H1 (cell line): ENCODE measurements around the gene KRT23. TPM values are rescaled to one million over a fixed set of nuclear protein-coding genes. Genes with fewer than 3 reads are reported as not detected.

Experiments
- CTCF ChIA-PET: fragments of 300-600 bp; sonication (Branson Sonifier 250); formaldehyde crosslinking; loops from one replicate; lab custom pipeline; 2021; ENCODE audit not compliant: partially characterized antibody; lab: Charles Lee
- POLR2A ChIA-PET: fragments of 300-600 bp; sonication (Branson Sonifier 250); formaldehyde crosslinking; loops from one replicate; lab custom pipeline; 2021; ENCODE audit warnings: inconsistent platforms; ENCODE audit not compliant: partially characterized antibody; lab: Charles Lee
- DNase-seq, 2 experiments: peaks; one replicate each; pipeline versions ENCODE4 v3.0.0 to v3.0.0-alpha.2; 2010 to 2022; ENCODE audit warnings: low spot score in 2 of 2, low read depth in 1 of 2, mixed read lengths in 1 of 2
- FAIRE-seq: peaks from 2 replicates; lab custom pipeline; 2011; peaks lifted over from hg19 to GRCh38; lab: Jason Lieb, UNC
- H2AFZ ChIP-seq: 2 replicates; pipeline ENCODE4 v1.8.1; 2012; ENCODE audit warnings: low read length, inconsistent platforms
- H2AK5ac ChIP-seq: 2 replicates; pipeline ENCODE4 v1.6.1; 2013; ENCODE audit warnings: low read depth, low read length
- H2BK120ac ChIP-seq: replicated peaks from 2 replicates; pipeline ENCODE3; 2013; ENCODE audit warnings: low read depth, low read length, inconsistent platforms
- H2BK12ac ChIP-seq: 2 replicates; pipeline ENCODE4 v1.6.1; 2013; ENCODE audit warnings: low read depth, low read length
- H2BK15ac ChIP-seq: 2 replicates; pipeline ENCODE4 v1.6.1; 2013; ENCODE audit warnings: low read length
- H2BK20ac ChIP-seq: 2 replicates; pipeline ENCODE4 v1.6.1; 2013; ENCODE audit warnings: low read length
- H2BK5ac ChIP-seq: 2 replicates; pipeline ENCODE4 v1.6.1; 2013; ENCODE audit warnings: low read depth, low read length
- H3K14ac ChIP-seq: 2 replicates; pipeline ENCODE4 v1.6.1; 2013; ENCODE audit warnings: inconsistent platforms; ENCODE audit not compliant: insufficient read length
- H3K18ac ChIP-seq: 2 replicates; pipeline ENCODE4 v1.6.1; 2013; ENCODE audit warnings: low read length; ENCODE audit errors: extremely low read depth
- H3K23ac ChIP-seq: 2 replicates; pipeline ENCODE4 v1.6.1; 2013; ENCODE audit warnings: inconsistent platforms; ENCODE audit not compliant: insufficient read length
- H3K23me2 ChIP-seq: 2 replicates; pipeline ENCODE4 v1.6.1; 2013; ENCODE audit warnings: low read depth, low read length
- H3K27ac ChIP-seq: 2 replicates; pipeline ENCODE4 v1.6.1; 2011; ENCODE audit warnings: low read depth, low read length, inconsistent platforms
- H3K27me3 ChIP-seq, 4 experiments: replicated peaks in 1 of 4; 1 replicate in 1 of 4; 2 replicates in 3 of 4; pipeline versions ENCODE4 v1.6.1 to v1.8.1; 2011 to 2013; ENCODE audit warnings: low read length in 3 of 4, mild to moderate bottlenecking in 3 of 4, inconsistent platforms in 2 of 4, mixed read lengths in 2 of 4, moderate library complexity in 1 of 4; ENCODE audit not compliant: control insufficient read depth in 3 of 4, insufficient read depth in 3 of 4; ENCODE audit errors: extremely low read depth in 1 of 4
- H3K36me3 ChIP-seq, 4 experiments: 2 replicates each; pipeline versions ENCODE4 v1.6.1 to v1.8.1; 2011 to 2013; ENCODE audit warnings: mild to moderate bottlenecking in 4 of 4, low read length in 3 of 4, moderate library complexity in 2 of 4, control low read depth in 1 of 4, inconsistent platforms in 1 of 4; ENCODE audit not compliant: insufficient read depth in 4 of 4, control insufficient read depth in 2 of 4
- H3K4ac ChIP-seq: replicated peaks from 2 replicates; pipeline ENCODE3; 2013; ENCODE audit warnings: low read length, low read depth, mixed read lengths, inconsistent platforms; ENCODE audit not compliant: insufficient read length
- H3K4me1 ChIP-seq, 4 experiments: replicated peaks in 1 of 4; 1 replicate in 1 of 4; 2 replicates in 3 of 4; pipeline versions ENCODE4 v1.6.1 to v1.8.1; 2011 to 2013; ENCODE audit warnings: low read length in 3 of 4, inconsistent platforms in 2 of 4, mixed read lengths in 1 of 4; ENCODE audit not compliant: insufficient read depth in 4 of 4, control insufficient read depth in 3 of 4
- H3K4me2 ChIP-seq, 2 experiments: 2 replicates each; pipeline versions ENCODE4 v1.6.1 to v1.8.1; 2011 to 2013; ENCODE audit warnings: low read depth in 2 of 2, low read length in 2 of 2, control low read depth in 1 of 2, inconsistent platforms in 1 of 2, mild to moderate bottlenecking in 1 of 2; ENCODE audit not compliant: insufficient read depth in 1 of 2
- H3K4me3 ChIP-seq, 4 experiments: fragments of 200-600, 300-600 bp in 1 of 4; sonication (generic), shearing (Covaris generic), sonication (Bioruptor Twin) in 1 of 4; 2 replicates each; pipeline versions ENCODE4 v1.5.1 to v1.8.1; 2011 to 2016; ENCODE audit warnings: low read length in 4 of 4, low read depth in 3 of 4, control low read depth in 2 of 4, inconsistent platforms in 2 of 4, mild to moderate bottlenecking in 2 of 4, mixed read lengths in 1 of 4, moderate library complexity in 1 of 4; ENCODE audit not compliant: insufficient read depth in 2 of 4; ENCODE audit errors: extremely low read depth in 1 of 4
- H3K56ac ChIP-seq: replicated peaks from 2 replicates; pipeline ENCODE3; 2013; ENCODE audit warnings: low read depth, mild to moderate bottlenecking, mixed read lengths, low read length, inconsistent platforms; ENCODE audit not compliant: insufficient read length
- H3K79me1 ChIP-seq: 2 replicates; pipeline ENCODE4 v1.6.1; 2013; ENCODE audit warnings: low read depth, low read length, control low read depth
- H3K79me2 ChIP-seq, 2 experiments: 2 replicates each; pipeline versions ENCODE4 v1.6.1 to v1.8.1; 2012 to 2013; ENCODE audit warnings: low read length in 2 of 2, mild to moderate bottlenecking in 2 of 2, inconsistent platforms in 1 of 2; ENCODE audit not compliant: insufficient read depth in 2 of 2, control insufficient read depth in 1 of 2
- H3K9ac ChIP-seq, 4 experiments: replicated peaks in 1 of 4; 1 replicate in 1 of 4; 2 replicates in 3 of 4; pipeline versions ENCODE4 v1.6.1 to v1.8.1; 2011 to 2013; ENCODE audit warnings: low read depth in 3 of 4, low read length in 3 of 4, control low read depth in 2 of 4, mild to moderate bottlenecking in 2 of 4, moderate library complexity in 2 of 4, inconsistent platforms in 1 of 4; ENCODE audit errors: extremely low read depth in 1 of 4
- H3K9me3 ChIP-seq, 2 experiments: 2 replicates each; pipeline versions ENCODE4 v1.6.1 to v1.8.1; 2012 to 2013; ENCODE audit warnings: mild to moderate bottlenecking in 2 of 2, moderate library complexity in 2 of 2, control low read depth in 1 of 2, inconsistent platforms in 1 of 2, low read depth in 1 of 2, low read length in 1 of 2, mixed read lengths in 1 of 2; ENCODE audit not compliant: insufficient read depth in 2 of 2
- H4K20me1 ChIP-seq, 2 experiments: replicated peaks in 1 of 2; 2 replicates each; pipeline versions ENCODE3 to v1.8.1; 2011 to 2013; ENCODE audit warnings: inconsistent platforms in 2 of 2, low read length in 2 of 2, mild to moderate bottlenecking in 1 of 2; ENCODE audit not compliant: insufficient read depth in 2 of 2, control insufficient read depth in 1 of 2
- H4K5ac ChIP-seq: 2 replicates; pipeline ENCODE4 v1.6.1; 2013; ENCODE audit warnings: low read length, low read depth, mixed read lengths, inconsistent platforms; ENCODE audit not compliant: insufficient read length
- H4K8ac ChIP-seq: 2 replicates; pipeline ENCODE4 v1.8.0; 2013; ENCODE audit warnings: mild to moderate bottlenecking, moderate library complexity, low read length, inconsistent platforms; ENCODE audit not compliant: insufficient read depth; ENCODE audit errors: extremely low read depth
- H4K91ac ChIP-seq: replicated peaks from 2 replicates; pipeline ENCODE3; 2013; ENCODE audit warnings: low read length, mixed read lengths, inconsistent platforms; ENCODE audit not compliant: insufficient read length
- ATF3 ChIP-seq: IDR thresholded peaks from 2 replicates; pipeline ENCODE4 v1.6.1; 2011; ENCODE audit warnings: low read depth, mild to moderate bottlenecking, low read length; ENCODE audit not compliant: insufficient read depth
- CBX8 ChIP-seq: fragments of 300-800, 300-1000 bp; sonication (generic); IDR thresholded peaks from 2 replicates; pipeline ENCODE4 v1.7.1; 2016; ENCODE audit warnings: low read depth, low read length, borderline replicate concordance
- CHD1 ChIP-seq: IDR thresholded peaks from 2 replicates; pipeline ENCODE4 v1.6.1; 2012; ENCODE audit warnings: low read depth, low read length, improper control_type of control experiment
- CHD2 ChIP-seq: IDR thresholded peaks from 2 replicates; pipeline ENCODE4 v1.6.1; 2012; ENCODE audit warnings: low read length, improper control_type of control experiment
- CTCF ChIP-seq, 3 experiments: IDR thresholded peaks; 1 replicate in 2 of 3; 2 replicates in 1 of 3; pipeline versions ENCODE4 v1.5.1 to v1.6.1; 2011; ENCODE audit warnings: low read length in 3 of 3, mild to moderate bottlenecking in 3 of 3, inconsistent platforms in 2 of 3, low read depth in 1 of 3, moderate library complexity in 1 of 3; ENCODE audit not compliant: insufficient read depth in 1 of 3; ENCODE audit errors: control extremely low read depth in 1 of 3
- MAFK ChIP-seq: IDR thresholded peaks from 2 replicates; pipeline ENCODE4 v1.6.1; 2012; ENCODE audit warnings: low read depth, mild to moderate bottlenecking, improper control_type of control experiment, low read length
- RXRA ChIP-seq: IDR thresholded peaks from 2 replicates; pipeline ENCODE4 v1.6.1; 2011; ENCODE audit warnings: low read depth, mild to moderate bottlenecking, low read length, moderate library complexity; ENCODE audit not compliant: insufficient read depth
- SP2 ChIP-seq: IDR thresholded peaks from 2 replicates; pipeline ENCODE4 v1.6.1; 2012; ENCODE audit warnings: mild to moderate bottlenecking, low read length, inconsistent platforms
- TAF7 ChIP-seq: optimal IDR thresholded peaks from 2 replicates; pipeline ENCODE3; 2011; ENCODE audit warnings: low read depth, mild to moderate bottlenecking, inconsistent platforms, low read length, moderate library complexity, borderline replicate concordance
- TBP ChIP-seq: IDR thresholded peaks from 2 replicates; pipeline ENCODE4 v1.6.1; 2011; ENCODE audit warnings: low read depth, low read length, improper control_type of control experiment
- YY1 ChIP-seq: IDR thresholded peaks from 2 replicates; pipeline ENCODE4 v1.6.1; 2011; ENCODE audit warnings: low read depth, mild to moderate bottlenecking, low read length
- ZNF274 ChIP-seq: IDR thresholded peaks from 2 replicates; pipeline ENCODE4 v1.7.0; 2012; ENCODE audit warnings: low read length, borderline replicate concordance; ENCODE audit errors: extremely low read depth
- WGBS, 2 experiments: shearing (Covaris generic) in 1 of 2; methylation state at CpG; one replicate each; pipeline versions ENCODE4 v1.1.6 to v1.1.7; 2013 to 2015; ENCODE audit warnings: low lambda C conversion rate in 2 of 2, mixed read lengths in 2 of 2, inconsistent platforms in 1 of 2, low coverage in 1 of 2, missing lambda C conversion rate in 1 of 2; ENCODE audit not compliant: insufficient replicate concordance in 2 of 2, insufficient coverage in 1 of 2, insufficient read length in 1 of 2; ENCODE audit errors: extremely low coverage in 1 of 2, missing lambda C conversion rate in 1 of 2; 5-methylcytosine and 5-hydroxymethylcytosine counted together
- polyA plus RNA-seq, 7 experiments: library from polyadenylated mRNA; depleted of rRNA in 3 of 7; stranded (reverse) in 5 of 7; unstranded in 2 of 7; fragments of >200 nt in 5 of 7; fragments of 200-250 nt in 2 of 7; gene quantifications; 1 replicate in 5 of 7; 2 replicates in 1 of 7; 4 replicates in 1 of 7; pipeline versions ENCODE4 v1.2.1 to v1.2.3, GENCODE V29; 2011 to 2013; ENCODE audit warnings: missing spikeins in 2 of 7, mixed read lengths in 2 of 7
- total RNA-seq: library from RNA; stranded (reverse); fragmentation: NEBNext Ultra II Directional; extraction: Animal tissue kit (Norgen Biotek cat#: 25700); gene quantifications from 2 replicates; pipeline ENCODE4 v1.2.1, GENCODE V29; 2021

KRT23 gene
- total and polyA plus RNA-seq, 2 of the 8 experiments (the other 6 are each of a cell fraction or from before 2014, with no cell fraction given): not detected

DNA sequence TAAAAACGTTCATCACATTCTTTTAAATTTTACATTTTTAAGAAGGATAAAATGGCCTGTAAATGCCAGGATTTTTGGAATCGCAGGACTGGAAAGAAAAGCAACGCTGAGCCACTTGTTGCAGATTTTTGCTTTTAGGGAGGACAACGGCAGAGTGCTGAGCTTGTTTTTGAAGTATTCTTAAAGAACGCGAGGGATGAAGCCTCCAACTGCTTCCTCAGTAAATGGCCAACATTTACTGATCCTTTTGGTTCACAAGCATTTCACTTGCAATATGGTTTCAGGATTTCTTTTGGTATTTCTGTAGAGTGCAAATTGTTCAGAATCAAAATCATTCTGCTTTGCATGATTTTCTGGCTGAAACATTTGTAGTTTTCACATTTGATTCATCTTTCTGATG is 2.8 kb upstream of the KRT23 start:
- WGBS, 2 experiments: 77% methylated on average over 6 of the region's 6 CpGs; no CpG with 5 or more reads in 1 of the 2 experiments
- TF ChIP-seq YY1 (no peak), CTCF (IDR thresholded peaks at IDR 0.05; ENCODE audit: control extremely low read depth in 1 of 3, insufficient read depth in 1 of 3, low read depth in 1 of 3, low read length in 3 of 3) (no peak), CHD1 (no peak), CHD2 (no peak), ZNF274 (no peak), ATF3 (no peak), SP2 (no peak), MAFK (no peak), TAF7 (no peak), TBP (no peak), CBX8 (no peak), RXRA (no peak)

More for the DNA sequence above, 2.8 kb upstream of the KRT23 start:
- Histone ChIP-seq H3K27me3 (no peaks in the 10 kb centered on the region), H2BK5ac (no peak overlapping the region), H3K4me1 (peaks cover 0 to 4% (median 0%) of the 10 kb centered on the region in 4 experiments; a peak in 2 of 7 replicates), H3K27ac (no peak overlapping the region), H2BK20ac (no peak overlapping the region), H3K14ac (no peak overlapping the region), H3K79me1 (no peaks in the 10 kb centered on the region), H4K20me1 (no peaks in the 10 kb centered on the region), H3K79me2 (no peaks in the 10 kb centered on the region), H2AK5ac (no peak overlapping the region), H4K8ac (no peak overlapping the region), H4K91ac (no peak overlapping the region), H3K23me2 (0 out of 2 replicates have a peak, but pooled peaks cover 2% of the 10 kb centered on the region), H2AFZ (no peak overlapping the region), H3K4me3 (no peak overlapping the region), H3K36me3 (no peaks in the 10 kb centered on the region), H4K5ac (no peak overlapping the region), H2BK12ac (no peak overlapping the region), H3K18ac (no peak overlapping the region), H3K23ac (no peak overlapping the region), H2BK120ac (no peak overlapping the region), H3K4ac (no peak overlapping the region), H3K9me3 (no peaks in the 10 kb centered on the region), H2BK15ac (no peak overlapping the region), H3K4me2 (no peak overlapping the region), H3K56ac (no peak overlapping the region), H3K9ac (no peak overlapping the region)
- POLR2A ChIA-PET: no interaction called here
- peak; percentile 7 for FAIRE-seq
- no peak for DNase-seq
- CTCF ChIA-PET: no interaction called here
